AG09319 (cell line): Measurements from ENCODE around the gene AKR1C3.

ENCODE experiments used
- DNase-seq: peaks from one replicate; pipeline ENCODE4 v3.0.0-alpha.2; 2010; ENCODE audit warnings: low read depth; ENCODE audit errors: extremely low read depth
- TF ChIP-seq, protein P1 (sequence below): IDR thresholded peaks from 2 replicates; pipeline ENCODE4 v1.5.1; 2011; ENCODE audit warnings: low read depth, mild to moderate bottlenecking, inconsistent platforms, low read length, moderate library complexity

The AKR1C3 gene

DNA sequence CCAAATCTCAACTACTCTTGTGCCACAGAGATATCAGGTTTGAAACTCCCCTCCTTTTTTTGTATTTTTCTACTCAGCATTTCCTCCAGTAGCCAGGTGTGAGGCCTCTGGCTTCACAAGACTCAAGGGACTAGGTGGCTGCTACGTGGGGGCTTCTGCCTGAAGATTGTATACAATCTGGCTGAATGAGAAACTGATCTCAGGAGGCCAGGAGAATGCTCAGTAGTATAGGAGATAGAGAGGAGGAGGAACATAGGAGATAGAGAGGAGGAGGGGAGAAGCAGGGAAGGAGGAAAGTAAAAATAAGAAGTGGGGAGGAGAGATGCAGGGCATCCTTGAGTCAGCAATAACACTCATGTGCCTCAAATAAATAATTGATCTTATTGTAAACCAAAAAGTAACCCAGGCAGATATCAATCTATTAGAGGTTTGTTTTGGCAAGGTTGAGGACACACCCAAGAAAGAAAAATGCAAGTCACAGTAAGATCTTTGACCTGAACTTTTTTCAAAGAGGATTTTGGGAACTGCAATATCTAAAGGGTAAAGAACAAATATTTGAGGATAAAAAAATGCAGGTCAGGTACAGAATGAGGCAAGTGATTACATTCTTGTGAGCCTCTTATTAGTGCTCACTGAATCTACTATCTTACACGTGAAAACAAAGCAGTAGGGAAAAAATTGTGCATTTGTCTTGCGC is 53.9 kb downstream of the AKR1C3 start:
- DNase-seq: no peak
- TF ChIP-seq, protein P1, sequence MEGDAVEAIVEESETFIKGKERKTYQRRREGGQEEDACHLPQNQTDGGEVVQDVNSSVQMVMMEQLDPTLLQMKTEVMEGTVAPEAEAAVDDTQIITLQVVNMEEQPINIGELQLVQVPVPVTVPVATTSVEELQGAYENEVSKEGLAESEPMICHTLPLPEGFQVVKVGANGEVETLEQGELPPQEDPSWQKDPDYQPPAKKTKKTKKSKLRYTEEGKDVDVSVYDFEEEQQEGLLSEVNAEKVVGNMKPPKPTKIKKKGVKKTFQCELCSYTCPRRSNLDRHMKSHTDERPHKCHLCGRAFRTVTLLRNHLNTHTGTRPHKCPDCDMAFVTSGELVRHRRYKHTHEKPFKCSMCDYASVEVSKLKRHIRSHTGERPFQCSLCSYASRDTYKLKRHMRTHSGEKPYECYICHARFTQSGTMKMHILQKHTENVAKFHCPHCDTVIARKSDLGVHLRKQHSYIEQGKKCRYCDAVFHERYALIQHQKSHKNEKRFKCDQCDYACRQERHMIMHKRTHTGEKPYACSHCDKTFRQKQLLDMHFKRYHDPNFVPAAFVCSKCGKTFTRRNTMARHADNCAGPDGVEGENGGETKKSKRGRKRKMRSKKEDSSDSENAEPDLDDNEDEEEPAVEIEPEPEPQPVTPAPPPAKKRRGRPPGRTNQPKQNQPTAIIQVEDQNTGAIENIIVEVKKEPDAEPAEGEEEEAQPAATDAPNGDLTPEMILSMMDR: no peak

DNA sequence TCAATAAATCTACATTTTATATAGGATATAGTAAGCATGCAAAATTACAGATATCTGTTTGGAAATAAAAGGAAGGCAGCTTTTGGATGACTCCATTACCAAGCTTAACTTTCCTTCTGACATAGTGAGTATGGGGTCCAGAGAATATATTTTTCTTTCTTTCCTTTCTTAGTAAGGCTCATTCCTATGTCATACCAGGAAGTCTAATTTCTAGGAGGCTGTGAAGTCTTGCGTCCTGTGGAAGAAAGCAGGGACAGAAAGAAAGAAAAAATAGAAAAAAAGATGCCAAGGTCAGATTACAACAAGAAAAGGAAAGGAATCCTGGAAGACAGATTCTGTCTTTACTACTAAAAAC is 54.4 kb downstream of the AKR1C3 start:
- DNase-seq: no peak
- TF ChIP-seq, protein P1: no peak

DNA sequence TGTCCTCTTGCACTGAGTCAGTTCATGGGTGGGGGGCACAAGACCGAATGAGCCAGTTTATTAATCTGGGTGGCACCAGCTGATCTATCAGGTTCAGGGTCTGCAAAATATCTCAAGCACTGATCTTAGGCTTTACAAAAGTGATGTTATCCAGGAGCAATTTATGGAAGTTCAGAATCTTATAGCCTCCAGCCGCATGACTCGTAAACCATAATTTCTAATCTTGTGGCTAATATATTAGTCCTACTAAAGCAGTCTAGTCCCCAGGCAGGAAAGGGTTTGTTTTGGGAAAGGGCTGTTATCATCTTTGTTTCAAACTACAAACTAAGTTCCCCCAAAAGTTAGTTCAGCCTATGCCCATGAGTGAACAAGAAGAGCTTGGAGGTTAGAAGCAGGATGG is 56.9 kb downstream of the AKR1C3 start:
- no peak for DNase-seq
- TF ChIP-seq, protein P1: no peak

DNA sequence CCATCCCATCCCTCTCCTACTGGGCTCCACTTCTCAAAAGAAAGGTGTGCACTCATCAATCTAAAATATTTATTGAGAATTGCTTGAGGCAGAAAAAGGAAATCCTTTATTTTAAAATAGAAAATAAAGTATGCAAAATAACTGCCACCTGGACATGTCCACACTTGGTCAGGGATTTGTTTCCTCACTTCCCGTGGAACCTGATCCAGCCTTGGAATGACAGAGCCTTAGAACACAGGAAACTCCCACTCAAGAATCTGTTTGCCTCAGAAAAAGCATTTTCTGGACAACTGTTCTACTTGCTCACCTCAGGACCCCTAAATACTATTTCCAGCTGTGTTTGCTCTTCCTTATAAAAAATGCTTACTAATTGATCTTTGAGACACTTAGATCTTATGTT is 61.7 kb downstream of the AKR1C3 start:
- TF ChIP-seq, protein P1: no peak
- DNase-seq: no peak
